ENCODE data around the gene PTPA.
"Not testable (repeated sequence)": the region's sequence is repeated elsewhere in the genome, so short reads cannot be mapped to it uniquely, and the experiment has no call there.

Gene PTPA

DNA sequence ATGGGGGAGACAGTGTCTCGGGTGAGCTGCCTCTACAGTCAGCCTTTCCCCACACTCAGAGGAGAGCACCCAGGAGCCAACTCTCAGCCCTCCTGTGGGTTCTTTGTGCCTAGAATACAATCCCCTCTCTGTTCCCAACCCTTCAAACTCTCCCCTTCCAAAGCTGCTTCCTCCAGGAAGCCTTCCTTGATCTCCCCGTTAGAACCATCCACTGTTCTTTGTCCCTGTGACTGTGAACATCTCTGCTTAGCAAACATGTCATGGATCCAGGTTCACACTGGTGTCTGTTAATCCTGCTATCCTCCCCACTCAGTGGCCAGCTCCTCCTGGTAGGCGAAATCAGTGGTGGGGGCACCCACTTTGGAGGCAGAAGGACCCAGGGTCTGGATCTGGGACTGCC, 83.0 kb downstream of the PTPA start:
- no peak for DNase-seq

DNA sequence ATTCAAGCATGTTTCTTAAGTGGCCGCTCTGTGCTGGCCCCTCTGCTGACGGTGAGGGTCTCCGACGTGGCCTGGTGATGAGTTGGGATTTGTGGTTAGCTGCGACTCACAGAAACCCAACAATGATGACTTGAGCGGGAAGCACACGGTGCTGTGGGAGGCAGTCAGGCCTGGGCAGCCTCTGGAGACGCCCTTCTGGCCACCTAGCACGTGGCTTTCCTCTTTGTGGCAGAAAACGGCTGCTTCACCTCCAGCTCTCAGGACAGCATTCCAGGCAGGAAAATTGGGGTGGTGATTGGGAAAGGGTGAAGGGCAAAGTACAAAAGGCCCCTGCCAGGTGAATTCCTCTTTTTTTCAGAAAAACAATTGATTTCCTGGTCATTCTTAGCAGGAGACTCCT, 84.4 kb downstream of the PTPA start:
- DNase-seq: no peak

DNA sequence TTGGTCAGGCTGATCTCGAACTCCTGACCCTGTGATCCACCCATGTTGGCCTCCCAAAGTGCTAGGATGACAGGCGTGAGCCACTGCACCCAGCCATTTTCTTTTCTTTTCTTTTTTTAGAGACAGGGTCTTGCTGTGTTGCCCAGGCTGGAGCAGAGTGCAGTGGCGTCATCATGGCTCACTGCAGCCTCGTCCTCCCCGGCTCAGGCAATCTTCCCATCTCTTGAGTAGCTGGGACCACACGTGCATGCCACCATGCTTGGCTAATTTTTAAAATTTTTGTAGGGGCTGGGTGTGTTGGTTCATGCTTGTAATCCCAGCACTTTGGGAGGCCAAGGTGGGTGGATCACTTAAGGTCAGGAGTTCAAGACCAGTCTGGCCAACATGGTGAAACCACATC, 85.8 kb downstream of the PTPA start:
- not testable (repeated sequence) for DNase-seq

DNA sequence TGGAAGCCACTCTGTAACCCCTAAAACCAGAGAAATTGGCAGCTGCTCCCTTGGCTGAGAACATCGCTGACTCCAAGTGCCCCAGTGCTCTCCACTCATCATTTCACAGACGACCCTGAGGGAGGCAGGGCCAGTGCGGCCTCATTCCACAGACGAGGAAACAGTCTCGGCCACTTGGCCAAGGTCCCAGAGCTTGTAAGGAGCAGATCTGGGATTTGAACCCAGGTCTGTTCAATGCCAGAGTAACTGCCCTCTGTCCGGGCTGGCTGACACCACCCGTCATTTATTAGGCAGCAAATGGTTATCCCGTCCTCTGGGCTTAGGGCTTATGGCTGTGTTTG, 86.7 kb downstream of the PTPA start:
- DNase-seq: no peak
